Uterus (tissue), 2 donors: ENCODE results near the gene C10orf90.

ENCODE experiments used
- POLR2A ChIP-seq, 2 donors: fragments of 450-650 bp; IDR thresholded peaks; one replicate each; pipeline ENCODE4 v1.6.1; 2016; ENCODE audit warnings: antibody characterized with exemption in 2 of 2, mild to moderate bottlenecking in 1 of 2, moderate library complexity in 1 of 2
- TF ChIP-seq, protein P1 (sequence below), 4 experiments: fragments of 200-600 bp in 2 of 4; fragments of 450-650 bp in 2 of 4; sonication (generic) in 2 of 4; IDR thresholded peaks; one replicate each; pipeline ENCODE4 v1.5.1; 2016 to 2019; ENCODE audit warnings: antibody characterized with exemption in 4 of 4, mild to moderate bottlenecking in 2 of 4, moderate library complexity in 1 of 4

DNA sequence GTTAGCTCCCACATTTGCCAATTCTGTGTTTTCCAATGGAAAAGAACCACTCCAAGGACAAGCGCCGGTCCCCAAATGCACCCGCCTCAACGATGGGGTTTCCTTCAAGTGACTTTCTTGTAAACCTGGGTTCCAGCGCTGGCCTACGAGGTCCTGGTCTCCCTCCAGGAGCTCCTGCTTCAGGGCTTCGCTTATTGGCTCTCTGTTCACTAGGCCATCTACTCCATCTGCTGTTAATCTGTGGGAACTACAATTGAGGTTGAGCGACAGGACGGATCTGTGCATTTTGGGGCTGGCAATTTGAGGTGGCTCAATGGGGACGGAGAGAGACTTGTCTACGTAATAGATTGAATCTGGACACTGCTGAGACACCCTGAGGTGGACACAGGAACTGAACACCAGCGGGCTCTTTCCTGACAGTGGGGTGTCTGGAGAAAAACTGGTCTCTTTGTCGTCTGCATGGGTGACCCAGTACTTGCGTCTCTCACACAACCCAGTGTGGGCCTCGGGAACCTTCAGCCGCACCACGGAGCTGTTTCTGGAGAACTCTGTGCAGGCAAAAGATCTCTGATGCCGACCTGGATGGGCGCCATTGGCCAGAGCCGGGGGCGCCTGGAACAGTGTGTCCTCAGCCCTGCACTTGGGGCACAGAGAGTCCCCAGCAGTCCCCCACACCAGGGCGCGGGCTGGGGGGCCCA is 166.3 kb downstream of the C10orf90 start:
- TF ChIP-seq POLR2A (IDR thresholded peaks at IDR 0.05) = no peak
- TF ChIP-seq, protein P1, sequence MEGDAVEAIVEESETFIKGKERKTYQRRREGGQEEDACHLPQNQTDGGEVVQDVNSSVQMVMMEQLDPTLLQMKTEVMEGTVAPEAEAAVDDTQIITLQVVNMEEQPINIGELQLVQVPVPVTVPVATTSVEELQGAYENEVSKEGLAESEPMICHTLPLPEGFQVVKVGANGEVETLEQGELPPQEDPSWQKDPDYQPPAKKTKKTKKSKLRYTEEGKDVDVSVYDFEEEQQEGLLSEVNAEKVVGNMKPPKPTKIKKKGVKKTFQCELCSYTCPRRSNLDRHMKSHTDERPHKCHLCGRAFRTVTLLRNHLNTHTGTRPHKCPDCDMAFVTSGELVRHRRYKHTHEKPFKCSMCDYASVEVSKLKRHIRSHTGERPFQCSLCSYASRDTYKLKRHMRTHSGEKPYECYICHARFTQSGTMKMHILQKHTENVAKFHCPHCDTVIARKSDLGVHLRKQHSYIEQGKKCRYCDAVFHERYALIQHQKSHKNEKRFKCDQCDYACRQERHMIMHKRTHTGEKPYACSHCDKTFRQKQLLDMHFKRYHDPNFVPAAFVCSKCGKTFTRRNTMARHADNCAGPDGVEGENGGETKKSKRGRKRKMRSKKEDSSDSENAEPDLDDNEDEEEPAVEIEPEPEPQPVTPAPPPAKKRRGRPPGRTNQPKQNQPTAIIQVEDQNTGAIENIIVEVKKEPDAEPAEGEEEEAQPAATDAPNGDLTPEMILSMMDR (IDR thresholded peaks at IDR 0.05) = peak; percentile 41 to 71 (median 63)
